ENCODE results near the gene HBS1L.

The HBS1L gene

GRCh38 chr6:134943522-134944111 is 111.0 kb downstream of the HBS1L start:
- no peak for DNase-seq

DNA sequence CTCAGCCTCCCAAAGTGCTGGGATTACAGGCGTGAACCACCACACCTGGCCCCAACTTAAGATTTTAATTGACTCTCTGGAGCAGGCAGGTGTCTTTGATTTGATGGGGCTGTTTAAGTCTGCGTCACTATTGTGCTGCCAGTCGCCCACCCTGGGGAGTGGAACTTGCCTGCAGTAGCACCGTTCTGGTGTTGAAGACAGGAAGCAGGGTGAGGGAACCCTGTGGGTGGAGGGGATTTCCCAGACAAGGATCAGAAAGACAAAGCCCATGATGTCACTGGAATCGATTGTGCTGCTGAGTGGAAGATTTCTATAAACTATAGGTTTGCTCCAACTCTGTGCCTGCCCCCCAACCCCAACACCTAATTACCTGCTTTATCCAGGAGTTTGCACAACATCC is 115.7 kb downstream of the HBS1L start:
- DNase-seq = peak; percentile 45

DNA sequence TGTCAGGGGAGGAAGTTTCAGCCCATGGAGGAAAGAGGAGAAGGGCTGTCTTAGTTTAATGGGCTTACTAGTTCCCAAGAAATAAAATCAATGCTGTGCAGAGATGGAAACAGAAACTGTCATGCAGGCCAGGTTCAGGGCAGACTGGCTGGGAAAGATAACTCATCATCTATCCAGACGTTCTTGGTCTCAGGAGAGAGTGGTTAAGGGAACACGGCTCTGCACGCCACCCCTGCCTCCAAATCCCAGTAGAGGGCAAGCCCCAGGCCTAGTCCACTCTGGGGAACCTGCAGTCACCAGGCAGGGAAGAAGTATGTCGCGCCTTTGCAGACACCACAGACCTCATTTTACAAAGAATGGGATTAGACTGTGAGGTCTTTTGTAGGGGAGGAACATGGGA is 117.2 kb downstream of the HBS1L start:
- DNase-seq = peak; percentile 62

GRCh38 chr6:134936931-134937330 is 117.7 kb downstream of the HBS1L start:
- peak; percentile 90 for DNase-seq

- DNase-seq = no peak
These were observed 118.1 kb downstream of the HBS1L start for GRCh38 chr6:134936476-134936875.

DNA sequence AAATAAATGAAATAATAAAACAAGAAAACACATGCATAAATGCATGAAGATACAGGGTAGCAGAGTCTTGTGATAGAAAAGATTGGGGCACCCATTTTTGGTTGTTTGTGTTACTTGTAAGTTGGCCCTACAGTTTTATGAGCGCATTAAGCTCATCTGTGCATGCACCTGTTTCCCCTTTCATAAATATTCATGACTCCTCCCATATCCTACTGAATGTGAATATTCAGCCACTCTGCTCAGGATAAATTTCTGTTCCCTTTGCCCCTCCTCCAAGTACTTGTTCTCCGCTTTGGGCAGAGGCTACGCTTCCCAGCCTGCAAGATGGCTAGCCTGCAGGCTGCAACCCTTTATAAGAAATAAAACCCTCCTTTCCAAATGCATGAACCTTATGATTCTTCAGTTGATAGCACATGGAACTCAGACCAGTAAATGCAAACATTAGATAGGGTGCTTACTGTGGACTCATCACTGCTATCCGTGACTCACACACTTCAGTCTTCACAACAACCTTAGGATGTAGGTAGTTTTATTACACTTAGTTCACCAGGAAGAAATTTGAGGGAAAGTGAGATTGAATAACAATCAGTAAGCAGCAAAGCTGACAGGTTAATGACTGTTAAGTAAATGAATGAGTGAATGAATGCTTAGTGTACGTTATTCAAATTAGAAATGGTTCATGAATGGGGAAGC is 119.7 kb downstream of the HBS1L start:
- peak; percentile 38 for DNase-seq

- DNase-seq = no peak
These were observed 121.8 kb downstream of the HBS1L start for GRCh38 chr6:134932535-134933470.

- no peak for DNase-seq
These were observed 122.5 kb downstream of the HBS1L start for GRCh38 chr6:134932098-134932497.

- no peak for DNase-seq
These were observed 124.2 kb downstream of the HBS1L start for GRCh38 chr6:134930463-134930862.

DNA sequence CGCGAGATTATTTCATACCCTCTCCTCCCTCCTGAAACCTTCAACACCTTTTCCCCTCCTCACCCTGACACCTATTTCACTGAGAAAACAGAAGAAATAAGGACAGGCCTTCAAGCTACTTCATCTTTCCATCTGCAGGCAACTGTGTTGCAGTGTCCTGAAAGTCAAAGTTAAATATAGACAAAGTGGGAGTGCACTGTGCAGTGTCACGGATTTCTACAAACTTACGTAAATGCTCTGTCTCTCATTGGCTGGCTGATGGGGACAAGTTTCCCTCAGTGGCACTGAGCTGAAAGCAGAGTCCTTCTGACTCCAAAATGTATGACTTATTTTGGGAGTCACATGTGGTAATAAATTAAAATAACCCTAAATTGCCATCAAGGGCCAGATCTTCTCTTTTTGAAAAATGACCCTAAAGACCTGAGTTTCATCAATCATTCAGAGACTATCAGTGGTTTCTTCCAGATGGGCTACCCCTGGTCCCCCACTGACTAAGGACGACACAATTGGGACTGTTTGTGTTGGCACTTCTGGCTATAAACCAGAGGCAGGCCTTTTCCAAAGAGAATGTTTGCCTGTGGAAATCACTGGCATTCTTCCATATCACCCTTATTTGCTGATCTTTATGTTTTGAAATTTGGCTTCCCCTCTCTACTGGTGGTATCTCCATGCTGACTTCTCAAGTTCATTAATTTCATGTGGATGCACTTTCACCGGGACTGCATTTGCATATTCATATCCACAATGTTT is 126.3 kb downstream of the HBS1L start:
- DNase-seq = no peak

- DNase-seq = peak; percentile 76
These were observed 128.8 kb downstream of the HBS1L start for GRCh38 chr6:134925800-134926199.

GRCh38 chr6:134921721-134922261 is 132.8 kb downstream of the HBS1L start:
- DNase-seq = no peak

DNA sequence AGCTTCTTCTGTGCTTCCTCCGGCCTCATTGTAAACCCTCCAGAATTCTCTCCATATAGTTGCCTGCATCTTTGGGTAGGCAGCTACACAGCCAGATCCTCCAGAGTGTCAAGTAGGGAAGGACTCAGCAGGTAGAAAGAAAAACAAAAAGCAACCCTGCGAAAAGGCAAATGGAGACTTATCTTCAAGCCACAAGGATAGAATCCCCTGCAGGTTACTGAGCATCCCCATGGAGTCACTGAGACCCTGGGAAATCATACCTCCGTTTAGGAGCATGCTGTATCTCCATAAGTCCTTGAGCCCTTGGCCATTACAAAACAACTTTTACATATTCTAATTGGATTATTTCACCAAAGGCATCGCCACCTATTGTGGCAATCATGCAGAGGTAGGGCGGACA is 133.3 kb downstream of the HBS1L start:
- no peak for DNase-seq

- peak; percentile 28 for DNase-seq
These were observed 134.2 kb downstream of the HBS1L start for GRCh38 chr6:134920422-134920821.

DNA sequence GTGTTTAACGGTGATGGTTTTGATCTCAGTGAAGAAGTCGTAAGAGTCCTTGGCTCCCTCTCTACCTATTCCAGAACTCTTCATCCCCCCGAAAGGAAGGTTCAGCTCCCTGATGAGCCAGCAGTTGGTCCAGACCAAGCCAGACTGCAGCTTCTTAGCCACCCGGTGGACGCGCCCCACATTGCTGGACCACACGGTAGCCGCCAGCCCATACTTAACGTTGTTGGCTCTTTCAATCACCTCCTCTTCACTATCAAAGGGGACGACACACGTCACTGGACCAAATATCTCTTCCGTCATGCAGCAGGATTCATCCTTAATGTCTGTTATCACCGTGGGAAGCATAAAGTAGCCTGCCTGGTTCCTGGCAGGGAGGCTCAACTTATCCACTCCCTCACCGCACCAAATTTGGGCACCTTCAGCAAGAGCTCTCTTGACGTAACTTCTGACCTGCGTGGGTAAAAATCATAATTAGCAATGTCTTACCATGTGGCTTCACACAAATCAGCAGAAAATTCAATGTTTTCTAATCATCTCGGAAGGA is 136.1 kb downstream of the HBS1L start:
- DNase-seq = no peak

GRCh38 chr6:134911547-134911946 is 143.1 kb downstream of the HBS1L start:
- DNase-seq = peak; percentile 81

DNA sequence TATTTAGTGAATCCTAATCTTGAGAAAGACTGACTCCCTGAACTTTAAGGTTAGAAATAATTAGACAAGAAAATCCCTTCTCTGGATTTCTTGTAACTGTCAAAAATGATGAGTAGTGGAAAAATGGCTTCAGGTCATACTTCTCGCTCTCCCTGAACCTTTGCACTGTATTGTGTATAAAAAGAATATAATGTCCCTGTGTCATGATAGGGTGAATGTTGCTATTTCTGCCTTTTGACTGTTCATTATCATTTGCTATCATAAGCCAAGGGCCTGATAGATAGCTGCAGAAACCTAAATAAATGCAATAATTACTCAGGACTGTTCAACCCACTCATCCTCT is 144.1 kb downstream of the HBS1L start:
- no peak for DNase-seq
